Body of pancreas (tissue), 4 donors: Measurements from ENCODE around the gene DGKI. TPM values are rescaled to one million over a fixed set of nuclear protein-coding genes. Genes with fewer than 3 reads are reported as not detected.

Experiments
- ATAC-seq: fragments of 150-250 bp; one replicate; pipeline ENCODE4 v1.9.1; 2016
- DNase-seq, 4 donors: peaks; one replicate each; pipeline ENCODE4 v3.0.0-alpha.2; 2019
- H3K27ac ChIP-seq, 4 donors: fragments of 200-600 bp; sonication (generic); 1 replicate in 3 of 4; 2 replicates in 1 of 4; pipeline versions ENCODE4 v1.5.1 to v1.6.1; 2016 to 2019; ENCODE audit warnings: mild to moderate bottlenecking in 1 of 4, mixed read lengths in 1 of 4, moderate library complexity in 1 of 4
- H3K27me3 ChIP-seq, 2 donors: fragments of 200-600 bp; sonication (generic); one replicate each; pipeline ENCODE4 v1.6.0; 2016; ENCODE audit warnings: mild to moderate bottlenecking in 1 of 2
- H3K36me3 ChIP-seq, 2 donors: fragments of 200-600 bp; sonication (generic); replicated peaks in 1 of 2; 2 replicates each; pipeline ENCODE4 v1.5.1; 2016; ENCODE audit warnings: low read depth in 2 of 2; ENCODE audit not compliant: insufficient read depth in 1 of 2
- H3K4me1 ChIP-seq: fragments of 200-600 bp; sonication (generic); one replicate; pipeline ENCODE4 v1.6.0; 2016
- H3K4me3 ChIP-seq, 2 donors: fragments of 200-600 bp; sonication (generic); 1 replicate in 1 of 2; 2 replicates in 1 of 2; pipeline ENCODE4 v1.5.1; 2016 to 2019
- H3K9me3 ChIP-seq, 3 donors: fragments of 200-600 bp; sonication (generic); 1 replicate in 2 of 3; 2 replicates in 1 of 3; pipeline ENCODE4 v1.5.1; 2016
- POLR2A ChIP-seq, 3 donors: fragments of 450-650 bp; IDR thresholded peaks; one replicate each; pipeline ENCODE4 v1.6.1; 2016; ENCODE audit warnings: antibody characterized with exemption in 3 of 3, mild to moderate bottlenecking in 2 of 3
- WGBS, 2 donors: methylation state at CpG; one replicate each; pipeline ENCODE4 v1.1.5; 2017; 5-methylcytosine and 5-hydroxymethylcytosine counted together
- intact Hi-C: fragments of 100-400 bp; cut with DNase I; formaldehyde crosslinking; loops from one replicate; pipeline ENCODE4 v1.15.1; 2023
- total RNA-seq, 2 donors: library from RNA; depleted of rRNA; stranded (reverse); fragments of >200 nt; gene quantifications; one replicate each; pipeline ENCODE4 v1.1.0, GENCODE V29; 2016
- TF ChIP-seq, protein P1 (sequence below), 7 experiments: fragments of 450-650 bp in 4 of 7; fragments of 200-600 bp in 3 of 7; sonication (generic) in 3 of 7; IDR thresholded peaks; one replicate each; pipeline ENCODE4 v1.5.1; 2016 to 2019; ENCODE audit warnings: antibody characterized with exemption in 7 of 7

DGKI gene
- total RNA-seq, 2 donors from 2014 or later, result 2.6 TPM; not detected in 1

- WGBS, 2 donors, result 55 to 67% methylated on average over 6 of the region's 6 CpGs
- Histone ChIP-seq H3K27ac (no peak overlapping the region), H3K4me3 (no peak overlapping the region), H3K27me3 (no peaks in the 10 kb centered on the region), H3K36me3 (no peaks in the 10 kb centered on the region), H3K9me3 (no peaks in the 10 kb centered on the region), H3K4me1 (no peaks in the 10 kb centered on the region)
- DNase-seq, result no peak
- no peak for TF ChIP-seq POLR2A (IDR thresholded peaks at IDR 0.05)
- TF ChIP-seq, protein P1, sequence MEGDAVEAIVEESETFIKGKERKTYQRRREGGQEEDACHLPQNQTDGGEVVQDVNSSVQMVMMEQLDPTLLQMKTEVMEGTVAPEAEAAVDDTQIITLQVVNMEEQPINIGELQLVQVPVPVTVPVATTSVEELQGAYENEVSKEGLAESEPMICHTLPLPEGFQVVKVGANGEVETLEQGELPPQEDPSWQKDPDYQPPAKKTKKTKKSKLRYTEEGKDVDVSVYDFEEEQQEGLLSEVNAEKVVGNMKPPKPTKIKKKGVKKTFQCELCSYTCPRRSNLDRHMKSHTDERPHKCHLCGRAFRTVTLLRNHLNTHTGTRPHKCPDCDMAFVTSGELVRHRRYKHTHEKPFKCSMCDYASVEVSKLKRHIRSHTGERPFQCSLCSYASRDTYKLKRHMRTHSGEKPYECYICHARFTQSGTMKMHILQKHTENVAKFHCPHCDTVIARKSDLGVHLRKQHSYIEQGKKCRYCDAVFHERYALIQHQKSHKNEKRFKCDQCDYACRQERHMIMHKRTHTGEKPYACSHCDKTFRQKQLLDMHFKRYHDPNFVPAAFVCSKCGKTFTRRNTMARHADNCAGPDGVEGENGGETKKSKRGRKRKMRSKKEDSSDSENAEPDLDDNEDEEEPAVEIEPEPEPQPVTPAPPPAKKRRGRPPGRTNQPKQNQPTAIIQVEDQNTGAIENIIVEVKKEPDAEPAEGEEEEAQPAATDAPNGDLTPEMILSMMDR (IDR thresholded peaks at IDR 0.05), result no peak
- intact Hi-C loops, result no loop called here
- ATAC-seq, result no peak
Measured at GRCh38 chr7:137469858-137470257, 376.9 kb downstream of the DGKI start.

DNA sequence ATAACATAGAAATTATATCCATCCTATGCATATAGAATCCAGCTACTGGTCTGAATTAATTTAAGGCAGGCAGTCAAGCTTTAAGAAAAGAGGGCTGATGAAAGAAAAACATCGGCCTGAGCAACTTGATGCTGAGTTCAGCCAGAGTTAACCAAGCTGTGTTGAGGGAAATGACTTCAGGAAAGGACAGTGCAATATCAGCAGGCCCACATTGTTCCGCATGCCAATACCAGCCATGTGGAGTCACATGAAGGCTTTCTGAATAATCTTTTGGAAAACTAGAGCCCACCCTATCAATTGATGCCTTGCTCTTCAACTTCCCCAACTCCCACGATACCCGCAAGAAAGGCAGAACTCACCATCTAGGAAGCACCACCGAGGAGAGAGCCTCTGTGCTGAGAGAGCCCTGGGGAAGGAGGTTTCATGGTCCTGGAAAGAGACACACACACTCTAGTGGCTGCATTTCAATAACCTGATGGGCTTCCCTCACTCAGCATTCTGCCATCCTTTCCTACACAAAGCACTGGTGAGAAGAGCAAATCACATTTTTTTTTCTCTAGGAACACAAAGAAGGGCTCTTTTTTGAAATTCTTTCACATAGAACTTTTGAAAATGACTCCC lies 377.5 kb downstream of the DGKI start:
- intact Hi-C loops, result no loop called here
- 59 to 83% methylated on average over 5 of the region's 5 CpGs for WGBS, 2 donors
- DNase-seq (no peak), ATAC-seq (no peak)
- Histone ChIP-seq H3K4me1 (no peaks in the 10 kb centered on the region), H3K27me3 (no peaks in the 10 kb centered on the region), H3K9me3 (no peaks in the 10 kb centered on the region), H3K4me3 (no peak overlapping the region), H3K27ac (no peak overlapping the region), H3K36me3 (no peaks in the 10 kb centered on the region)
- TF ChIP-seq, protein P1 (IDR thresholded peaks at IDR 0.05), result no peak
- no peak for TF ChIP-seq POLR2A (IDR thresholded peaks at IDR 0.05)

GRCh38 chr7:137462847-137463246 lies 383.9 kb downstream of the DGKI start:
- H3K4me1 ChIP-seq, result no peaks in the 10 kb centered on the region
- no peak overlapping the region for H3K4me3 ChIP-seq
- no peak overlapping the region for H3K27ac ChIP-seq
- H3K9me3 ChIP-seq, result no peaks in the 10 kb centered on the region
- no peak for DNase-seq
- H3K27me3 ChIP-seq, result no peaks in the 10 kb centered on the region
- intact Hi-C loops, result no loop called here
- no peak for TF ChIP-seq POLR2A (IDR thresholded peaks at IDR 0.05)
- TF ChIP-seq, protein P1 (IDR thresholded peaks at IDR 0.05), result no peak
- 58 to 66% methylated on average over 5 of the region's 5 CpGs for WGBS, 2 donors
- ATAC-seq, result no peak
- no peaks in the 10 kb centered on the region for H3K36me3 ChIP-seq

DNA sequence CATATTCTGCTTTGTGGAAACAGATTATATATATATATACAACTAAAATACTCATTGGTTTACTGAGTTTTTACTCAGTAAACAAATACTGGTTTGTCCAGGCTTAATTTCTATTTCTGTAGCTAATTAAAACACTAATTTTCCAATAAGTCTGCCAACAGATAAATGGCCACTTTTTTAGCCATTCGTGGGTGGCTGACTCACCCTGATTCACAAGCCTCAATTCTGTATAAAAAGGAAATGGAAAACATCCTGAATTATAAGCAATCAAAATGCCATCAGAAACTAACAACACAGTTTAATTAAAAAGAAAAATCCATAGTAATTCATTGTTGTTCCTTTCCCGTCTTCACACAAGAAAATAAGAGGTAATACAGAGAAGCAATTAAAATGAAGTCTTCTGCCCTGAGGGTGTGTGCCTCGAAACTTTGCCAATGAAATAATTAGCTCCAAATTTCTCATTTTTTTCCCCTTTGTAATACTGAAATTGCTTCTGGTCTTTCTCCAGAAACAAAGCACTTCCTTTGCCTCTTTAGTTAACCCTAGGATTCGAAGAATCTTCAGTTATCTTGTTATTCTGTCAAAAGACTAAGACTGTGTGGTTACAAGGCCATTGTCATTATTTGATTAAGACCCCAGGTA lies 384.6 kb downstream of the DGKI start:
- no peaks in the 10 kb centered on the region for H3K36me3 ChIP-seq
- no peaks in the 10 kb centered on the region for H3K9me3 ChIP-seq
- intact Hi-C loops, result no loop called here
- 42 to 52% methylated on average over 4 of the region's 4 CpGs for WGBS, 2 donors
- ATAC-seq, result no peak
- no peak for TF ChIP-seq POLR2A (IDR thresholded peaks at IDR 0.05)
- TF ChIP-seq, protein P1 (IDR thresholded peaks at IDR 0.05), result no peak
- H3K27me3 ChIP-seq, result no peaks in the 10 kb centered on the region
- H3K4me3 ChIP-seq, result no peak overlapping the region
- H3K4me1 ChIP-seq, result no peaks in the 10 kb centered on the region
- DNase-seq, result no peak
- H3K27ac ChIP-seq, result no peak overlapping the region

DNA sequence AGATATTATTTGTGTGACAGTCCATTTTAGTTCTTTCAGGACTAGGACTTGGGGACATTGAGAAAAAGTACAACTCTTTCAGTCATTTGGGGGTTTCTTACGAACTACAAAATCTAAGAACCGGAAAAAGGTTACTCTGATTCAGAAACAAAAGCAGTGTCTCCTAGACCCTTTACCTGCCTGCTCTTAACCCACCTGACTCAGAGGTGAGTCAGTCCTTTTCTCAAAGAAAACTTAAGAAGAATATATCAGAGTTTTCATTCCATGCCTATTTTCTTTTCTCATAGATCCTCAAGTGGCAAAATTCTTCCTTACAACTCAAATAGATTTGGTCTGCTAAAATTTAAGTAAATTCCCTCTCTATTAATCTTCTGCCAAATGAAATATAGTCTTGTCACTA lies 388.4 kb downstream of the DGKI start:
- no peaks in the 10 kb centered on the region for H3K9me3 ChIP-seq
- no peaks in the 10 kb centered on the region for H3K36me3 ChIP-seq
- intact Hi-C loops, result no loop called here
- H3K4me1 ChIP-seq, result no peaks in the 10 kb centered on the region
- H3K4me3 ChIP-seq, result no peak overlapping the region
- DNase-seq (no peak), ATAC-seq (no peak)
- WGBS, 2 donors, result 74% methylated on average over 2 of the region's 2 CpGs
- H3K27ac ChIP-seq, result no peak overlapping the region
- no peak for TF ChIP-seq POLR2A (IDR thresholded peaks at IDR 0.05)
- no peaks in the 10 kb centered on the region for H3K27me3 ChIP-seq
